ENCODE data around the gene TBKBP1.

- TF ChIP-seq CTCF (IDR thresholded peaks at IDR 0.05) (no peak), POLR2A (IDR thresholded peaks at IDR 0.05) (no peak)
These were observed 24.1 kb downstream of the TBKBP1 start for GRCh38 chr17:47717979-47718621.

Measured in vagina (tissue), 2 donors.